CD4-positive, alpha-beta T cell treated with Interleukin-2 at 100 ng/mL for 4 hours (primary cell): Measurements from ENCODE around the gene TBPL1.
"Not testable (repeated sequence)": the region's sequence is repeated elsewhere in the genome, so short reads cannot be mapped to it uniquely, and the experiment has no call there.

ENCODE experiments used
- DNase-seq: peaks from one replicate; pipeline ENCODE4 v3.0.0-alpha.2; 2020; ENCODE audit warnings: low spot score

Gene TBPL1

DNA sequence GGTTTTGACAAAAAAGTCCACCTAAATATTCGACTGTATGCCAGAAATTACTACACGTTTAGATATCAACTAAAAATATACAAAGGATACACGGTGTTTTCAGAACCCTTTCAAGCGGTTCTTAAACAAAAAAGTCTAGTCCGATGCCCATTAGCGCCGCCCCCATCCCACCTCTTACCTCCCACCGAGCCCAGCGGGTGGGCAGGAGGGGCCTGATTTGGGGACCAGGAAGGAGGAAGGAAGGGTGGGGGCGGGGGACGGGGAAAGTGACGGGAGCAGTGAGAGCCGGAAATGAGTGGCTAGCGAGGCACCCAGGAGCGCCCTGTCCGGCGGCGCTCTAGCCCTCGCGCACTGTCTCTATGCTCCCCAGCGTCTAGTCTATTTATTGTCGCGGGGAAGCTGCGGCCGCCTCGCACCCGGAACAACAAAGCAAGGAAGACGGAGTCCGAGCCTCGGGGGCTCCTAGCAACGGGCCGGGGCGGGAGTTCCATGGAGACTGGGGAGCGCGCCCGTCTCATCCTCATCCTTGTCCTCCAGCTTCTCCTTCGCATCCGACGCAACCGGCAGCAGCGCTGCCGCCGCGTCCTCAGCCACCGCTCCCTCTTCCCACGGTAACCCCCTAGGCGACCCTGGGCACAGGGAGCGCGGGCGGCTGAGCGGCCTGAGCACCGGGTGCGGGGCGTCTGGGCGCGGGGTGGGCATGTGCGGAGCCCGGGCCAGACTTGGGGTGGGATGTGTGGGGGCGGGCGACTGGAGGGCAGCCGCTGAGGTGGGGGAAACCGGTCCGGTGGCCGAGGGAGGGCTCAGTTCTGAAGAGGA lies at the start of gene TBPL1:
TBPL1 (plus strand) TSS at position 410 of the 819 bp plus-strand sequence. CDS start 26,902 bp downstream, outside the sequence.
- peak; percentile 95 for DNase-seq

DNA sequence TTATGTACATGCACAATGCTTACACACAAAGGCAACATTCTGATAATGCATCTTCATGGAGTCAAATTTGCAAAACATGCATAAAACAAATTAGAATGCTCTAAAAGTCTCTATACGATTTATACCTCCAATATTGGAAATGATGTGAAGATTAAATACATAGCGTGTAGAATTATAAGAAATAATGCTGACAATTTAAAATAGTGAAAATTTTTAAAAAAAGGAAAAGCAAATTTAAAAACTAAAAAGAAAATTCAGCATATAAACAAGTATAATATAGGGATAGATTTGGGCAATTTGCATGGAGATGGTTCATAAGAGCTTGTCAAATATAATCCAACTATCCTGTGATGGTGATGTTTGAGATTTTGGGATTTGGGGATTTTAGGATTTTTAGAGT lies 49.2 kb upstream of the TBPL1 start:
- DNase-seq: no peak

DNA sequence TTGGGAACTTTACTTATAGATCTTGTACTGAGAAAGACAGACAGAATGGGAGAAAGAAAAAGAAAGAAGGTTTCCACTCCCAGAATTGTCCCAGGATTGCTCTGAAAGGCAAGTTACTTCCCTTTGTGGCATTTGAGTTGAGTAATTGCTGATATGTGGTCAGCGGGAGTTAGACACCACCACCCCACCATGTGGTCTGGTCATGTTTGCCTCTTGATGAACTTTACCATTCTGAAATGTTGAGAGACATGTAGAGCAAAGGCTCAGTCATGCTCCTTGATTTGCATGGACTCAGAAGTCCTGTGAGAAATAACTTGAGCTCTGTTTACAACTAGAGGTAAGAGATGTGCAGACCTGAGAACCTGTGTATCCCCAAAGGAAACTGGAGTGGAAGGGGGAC lies 47.0 kb upstream of the TBPL1 start:
- DNase-seq: no peak

- peak; percentile 65 for DNase-seq
Measured at GRCh38 chr6:133916650-133917151, 36.3 kb upstream of the TBPL1 start.

DNA sequence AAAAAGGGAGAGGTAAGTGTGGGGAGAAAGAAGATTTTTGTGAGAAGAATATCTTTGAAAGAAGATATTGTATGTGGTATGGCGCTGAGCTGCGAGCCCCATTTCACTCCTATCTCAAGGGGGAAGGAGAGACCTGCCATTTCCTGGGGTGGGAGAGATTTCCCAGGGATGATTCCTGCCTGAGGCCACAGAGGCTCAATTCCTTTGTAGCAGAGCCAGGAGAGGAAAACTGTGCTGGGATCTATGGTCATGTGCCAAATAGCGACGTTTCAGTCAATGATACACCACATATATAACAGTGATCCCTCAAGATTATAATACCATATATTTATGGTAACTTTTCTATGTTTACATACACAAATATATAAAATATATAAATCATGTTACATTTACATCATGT lies 35.2 kb upstream of the TBPL1 start:
- DNase-seq: no peak

- DNase-seq: no peak
Measured at GRCh38 chr6:133918208-133918930, 34.7 kb upstream of the TBPL1 start.

DNA sequence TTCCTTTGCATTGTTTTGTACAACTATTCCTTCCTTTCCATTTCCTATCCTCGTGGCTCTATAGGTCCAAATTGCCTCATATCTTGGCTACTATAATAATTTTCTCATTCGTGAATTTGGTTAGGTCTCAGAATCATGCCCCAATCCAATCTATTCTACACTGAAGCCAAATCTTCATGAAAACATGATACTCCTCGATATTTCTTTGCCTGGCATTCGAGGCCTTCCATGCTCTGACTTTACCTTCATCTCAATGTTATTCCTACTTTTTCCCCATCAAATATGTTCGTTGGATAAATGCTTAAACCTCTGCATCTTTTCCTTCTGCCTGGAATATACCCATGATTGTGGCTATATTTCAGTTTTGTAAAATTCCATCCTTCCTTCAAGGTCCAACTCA lies 33.7 kb upstream of the TBPL1 start:
- no peak for DNase-seq

- DNase-seq: peak; percentile 78
Measured at GRCh38 chr6:133921249-133921859, 31.7 kb upstream of the TBPL1 start.

- DNase-seq: peak; percentile 71
Measured at GRCh38 chr6:133923938-133924593, 29.0 kb upstream of the TBPL1 start.

DNA sequence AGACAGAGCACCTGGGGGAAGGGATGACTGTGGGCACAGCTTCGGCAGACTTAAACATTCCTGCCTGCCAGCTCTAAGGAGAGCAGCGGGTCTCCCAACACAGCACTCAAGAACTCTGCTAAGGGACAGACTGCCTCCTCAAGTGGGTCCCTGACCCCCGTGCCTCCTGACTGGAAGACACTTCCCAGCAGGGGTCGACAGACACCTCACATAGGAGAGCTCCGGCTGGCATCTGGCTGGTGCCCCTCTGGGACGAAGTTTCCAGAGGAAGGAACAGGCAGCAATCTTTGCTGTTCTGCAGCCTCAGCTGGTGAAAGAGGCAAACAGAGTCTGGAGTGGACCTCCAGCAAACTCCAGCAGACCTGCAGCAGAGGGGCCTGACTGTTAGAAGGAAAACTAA lies 21.8 kb upstream of the TBPL1 start:
- not testable (repeated sequence) for DNase-seq

DNA sequence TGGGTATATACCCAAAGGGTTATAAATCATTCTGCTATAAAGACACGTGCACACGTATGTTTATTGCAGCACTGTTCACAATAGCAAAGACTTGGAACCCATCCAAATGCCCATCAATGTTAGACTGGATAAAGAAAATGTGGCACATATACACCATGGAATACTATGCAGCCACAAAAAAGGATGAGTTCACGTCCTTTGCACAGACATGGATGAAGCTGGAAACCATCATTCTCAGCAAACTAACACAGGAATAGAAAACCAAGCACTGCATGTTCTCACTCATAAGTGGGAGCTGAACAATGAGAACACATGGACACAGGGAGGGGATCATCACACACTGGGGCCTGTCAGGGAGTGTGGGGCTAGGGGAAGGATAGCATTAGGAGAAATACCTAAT lies 16.7 kb upstream of the TBPL1 start:
- DNase-seq: not testable (repeated sequence)

DNA sequence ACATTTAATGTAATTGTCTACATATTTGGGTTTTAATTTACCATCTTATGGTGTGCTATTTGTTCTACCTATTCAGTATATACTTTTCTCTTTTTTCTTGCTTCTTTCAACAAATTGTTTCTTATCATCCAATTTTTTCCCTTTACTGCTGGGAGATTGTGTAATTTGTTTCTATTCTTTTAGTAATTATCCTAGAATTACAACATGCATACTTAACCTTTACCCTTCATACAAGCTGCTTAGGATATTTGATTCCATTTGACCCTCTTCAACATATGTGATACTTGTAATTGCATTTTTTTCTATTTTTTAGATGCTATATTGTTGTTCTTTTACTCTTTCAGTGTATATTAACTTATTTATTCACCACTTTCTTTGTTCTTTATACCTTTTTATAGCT lies 15.1 kb upstream of the TBPL1 start:
- DNase-seq: no peak

- DNase-seq: no peak
Measured at GRCh38 chr6:133938533-133938932, 14.5 kb upstream of the TBPL1 start.

DNA sequence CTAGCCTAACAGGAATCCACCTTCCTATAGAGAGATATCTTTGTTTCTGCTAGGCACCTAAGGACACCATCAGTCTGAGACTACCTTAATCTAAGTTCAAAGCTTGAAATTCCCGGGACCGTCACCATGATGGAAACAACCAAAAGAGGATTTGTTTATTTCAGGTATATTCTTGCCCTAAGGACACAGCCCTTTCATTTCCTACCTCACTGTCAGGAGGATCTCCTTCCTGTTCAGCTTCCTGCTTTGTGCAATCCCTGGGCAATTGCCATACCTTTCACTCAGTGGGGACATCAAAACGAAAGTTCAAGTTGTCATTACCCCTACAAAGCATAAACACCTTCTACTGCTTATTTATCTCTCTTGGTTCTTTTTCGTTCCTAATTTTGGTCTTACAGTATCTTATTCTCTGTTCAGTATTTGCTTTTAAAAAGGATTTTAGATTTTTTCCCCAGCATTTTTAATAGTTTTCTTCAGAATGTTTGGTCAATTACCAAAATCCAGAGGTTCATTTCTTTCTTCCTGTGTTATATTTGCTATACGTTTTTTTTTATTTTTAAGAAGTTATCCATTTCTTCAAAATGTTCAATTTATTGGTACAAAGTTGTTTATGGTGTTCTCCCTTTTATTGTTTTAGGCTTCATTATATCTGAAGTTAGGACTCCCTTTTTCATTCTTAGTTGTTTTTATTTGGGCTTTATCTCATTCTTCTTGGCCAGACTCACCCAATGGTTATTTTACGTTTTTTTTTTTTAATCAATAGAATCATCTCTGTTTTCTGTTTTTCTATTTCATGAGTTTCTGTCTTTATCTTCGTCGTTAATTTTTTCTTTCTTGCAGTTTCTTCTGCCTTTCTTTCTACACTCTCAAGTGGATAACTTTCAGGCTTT lies 13.0 kb upstream of the TBPL1 start:
- no peak for DNase-seq

DNA sequence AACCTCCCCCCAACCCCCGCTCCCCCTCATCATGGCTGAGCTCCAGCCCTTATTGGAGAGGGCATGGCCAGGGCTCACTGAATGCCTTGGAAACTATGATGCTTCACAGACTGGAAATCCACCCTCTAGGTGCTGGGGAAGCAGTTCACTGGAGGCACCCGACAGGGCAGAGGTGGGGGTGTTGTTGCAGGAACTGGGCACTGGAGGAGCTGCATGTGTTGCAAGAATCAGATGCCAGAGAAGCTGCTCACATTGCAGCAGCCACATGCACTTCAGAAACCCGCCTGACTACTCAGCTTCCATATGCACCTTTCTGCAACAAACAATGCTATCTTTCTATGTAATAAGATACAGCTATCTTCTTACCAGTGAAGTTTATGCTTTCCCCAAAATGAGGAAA lies 7.9 kb upstream of the TBPL1 start:
- DNase-seq: no peak

- DNase-seq: no peak
Measured at GRCh38 chr6:133947302-133947900, 5.6 kb upstream of the TBPL1 start.

- no peak for DNase-seq
Measured at GRCh38 chr6:133948472-133948871, 4.6 kb upstream of the TBPL1 start.

DNA sequence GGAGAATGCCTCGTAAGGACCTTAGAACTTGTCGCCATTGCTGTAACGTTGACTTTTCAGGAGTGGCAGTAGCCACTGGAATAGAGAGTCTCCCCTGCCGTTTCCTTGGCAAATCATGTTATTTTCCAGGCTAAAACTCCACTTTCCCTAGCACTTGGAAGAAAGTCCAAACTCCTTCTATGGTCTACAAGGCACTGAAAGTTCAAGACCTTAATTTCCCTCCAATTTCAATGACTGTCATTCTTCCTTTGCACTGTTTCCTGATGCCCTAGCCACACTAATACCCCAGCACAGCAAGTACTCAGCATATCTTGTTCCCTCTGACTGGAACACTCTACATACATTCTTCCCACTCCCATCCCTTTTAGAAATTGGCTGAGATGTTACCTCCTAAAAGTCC lies 1.8 kb upstream of the TBPL1 start:
- DNase-seq: no peak

- peak; percentile 72 for DNase-seq
Measured at GRCh38 chr6:133951881-133952814, 876 bp upstream of the TBPL1 start.
